Measurements from ENCODE around the gene PIBF1. TPM values are rescaled to one million over a fixed set of nuclear protein-coding genes. Genes with fewer than 3 reads are reported as not detected.
"Not testable (repeated sequence)": the region's sequence is repeated elsewhere in the genome, so short reads cannot be mapped to it uniquely, and the experiment has no call there.

Gene PIBF1
- total RNA-seq, 2 donors from 2014 or later: 20.7 to 27.7 TPM

DNA sequence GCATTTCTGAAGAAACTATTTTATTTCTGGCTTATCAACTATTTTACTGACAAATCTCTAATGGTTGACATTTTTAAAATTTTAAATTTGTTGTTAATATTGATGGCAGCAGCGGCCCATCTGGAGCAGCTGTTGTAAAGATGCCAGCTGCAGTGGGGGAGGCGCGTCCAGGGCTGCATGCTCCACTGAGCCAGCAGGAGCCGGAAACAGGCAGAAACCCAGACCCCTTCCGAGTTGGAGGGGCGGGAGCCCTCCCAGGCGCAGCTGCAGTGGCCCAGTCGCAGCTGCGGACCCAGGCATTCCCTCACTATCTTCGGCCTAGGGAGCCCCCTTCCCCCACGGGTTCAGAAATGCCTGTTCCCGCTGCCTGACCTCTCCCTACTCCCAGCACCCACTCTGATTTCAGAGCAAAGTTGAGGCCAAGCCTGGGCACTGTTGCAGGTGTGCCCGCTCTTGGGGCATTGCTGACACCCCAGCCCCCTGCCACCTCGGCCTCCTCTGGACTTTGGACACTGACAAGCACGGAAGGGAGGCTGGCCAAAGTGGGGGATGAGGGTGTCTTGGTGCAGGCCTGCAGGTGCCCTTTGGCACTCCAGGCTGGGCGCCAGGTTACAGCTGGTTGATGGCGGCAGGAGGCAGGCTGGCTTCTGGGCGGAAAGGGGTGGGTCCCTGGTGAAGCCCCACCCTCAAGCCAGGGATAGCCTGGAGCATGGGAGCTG lies 69.2 kb downstream of the PIBF1 start:
- ATAC-seq (replicated peaks): no peak
- Mint-ChIP-seq H3K9me3 (no peaks in the 10 kb centered on the region), H3K27ac (no peak overlapping the region), H3K27me3 (no peaks in the 10 kb centered on the region), H3K4me1 (no peaks in the 10 kb centered on the region), H3K36me3 (ENCODE audit: low read depth) (peaks cover 79% of the 10 kb centered on the region), H3K4me3 (no peak overlapping the region)

- no peaks in the 10 kb centered on the region for H3K4me1 Mint-ChIP-seq
- ATAC-seq (replicated peaks): no peak
- no peaks in the 10 kb centered on the region for H3K9me3 Mint-ChIP-seq
- no peak overlapping the region for H3K27ac Mint-ChIP-seq
- H3K36me3 Mint-ChIP-seq (ENCODE audit: low read depth): peaks cover 77% of the 10 kb centered on the region
- H3K4me3 Mint-ChIP-seq: no peak overlapping the region
- H3K27me3 Mint-ChIP-seq: no peaks in the 10 kb centered on the region
Measured at GRCh38 chr13:72851678-72852014, 69.7 kb downstream of the PIBF1 start.

GRCh38 chr13:72852207-72852606 lies 70.3 kb downstream of the PIBF1 start:
- Mint-ChIP-seq H3K9me3 (no peaks in the 10 kb centered on the region), H3K4me1 (no peaks in the 10 kb centered on the region), H3K36me3 (ENCODE audit: low read depth) (peaks cover 76% of the 10 kb centered on the region), H3K27me3 (no peaks in the 10 kb centered on the region), H3K4me3 (no peak overlapping the region), H3K27ac (no peak overlapping the region)
- ATAC-seq (replicated peaks): no peak

GRCh38 chr13:72853000-72853399 lies 71.1 kb downstream of the PIBF1 start:
- no peaks in the 10 kb centered on the region for H3K9me3 Mint-ChIP-seq
- no peak overlapping the region for H3K27ac Mint-ChIP-seq
- no peaks in the 10 kb centered on the region for H3K4me1 Mint-ChIP-seq
- no peak for ATAC-seq (replicated peaks)
- no peak overlapping the region for H3K4me3 Mint-ChIP-seq
- H3K36me3 Mint-ChIP-seq (ENCODE audit: low read depth): peaks cover 68% of the 10 kb centered on the region
- no peaks in the 10 kb centered on the region for H3K27me3 Mint-ChIP-seq

DNA sequence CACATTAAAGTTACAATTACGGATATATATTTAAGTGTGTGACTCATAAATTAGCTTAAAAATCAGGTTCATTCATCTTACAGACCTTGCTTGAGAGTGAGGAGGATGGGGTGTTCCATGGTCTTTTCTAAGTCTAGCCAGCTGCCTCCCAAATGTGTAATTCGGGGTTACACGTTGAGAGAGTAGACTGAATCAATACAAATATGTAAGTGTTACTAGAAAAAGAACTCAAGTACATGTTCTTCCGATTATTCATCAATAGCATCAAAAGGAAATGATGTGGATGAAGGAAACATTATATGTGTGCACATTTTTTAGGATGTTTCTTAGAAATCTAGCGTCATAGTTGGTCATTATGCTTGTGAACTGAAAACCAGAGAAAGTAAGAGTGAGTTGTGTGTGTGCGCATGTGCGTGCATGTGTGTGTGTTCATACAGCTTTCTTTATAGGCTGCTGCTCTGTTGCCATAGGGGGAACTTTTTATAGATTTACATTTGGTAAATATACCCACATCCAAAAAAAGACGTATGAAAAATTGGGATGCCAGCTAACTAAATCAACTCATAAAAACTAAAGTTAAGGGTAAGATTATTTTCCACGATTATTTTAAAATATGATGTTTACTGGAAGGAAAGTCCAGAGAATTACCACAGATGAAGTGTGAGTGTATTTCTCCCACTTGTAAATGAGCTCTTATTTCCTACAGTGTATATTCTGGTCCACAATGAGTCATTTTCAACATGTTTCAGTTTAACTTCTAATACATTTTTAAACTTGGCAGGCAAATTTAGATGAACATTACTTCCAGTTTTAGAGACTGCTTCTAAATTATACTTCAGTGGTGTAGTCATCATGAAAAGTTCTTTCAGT lies 82.4 kb downstream of the PIBF1 start:
- Mint-ChIP-seq H3K9me3 (no peaks in the 10 kb centered on the region), H3K4me3 (peak overlapping the region; percentile 55), H3K27ac (peak overlapping the region; percentile 75), H3K27me3 (no peaks in the 10 kb centered on the region), H3K36me3 (ENCODE audit: low read depth) (peaks cover 48% of the 10 kb centered on the region), H3K4me1 (peaks cover 11% of the 10 kb centered on the region)
- ATAC-seq (replicated peaks): peak; percentile 90

GRCh38 chr13:72868229-72868628 lies 86.3 kb downstream of the PIBF1 start:
- Mint-ChIP-seq H3K4me1 (peaks cover 11% of the 10 kb centered on the region), H3K27ac (no peak overlapping the region), H3K27me3 (no peaks in the 10 kb centered on the region), H3K9me3 (no peaks in the 10 kb centered on the region), H3K4me3 (no peak overlapping the region), H3K36me3 (ENCODE audit: low read depth) (peaks cover 49% of the 10 kb centered on the region)
- ATAC-seq (replicated peaks): no peak

GRCh38 chr13:72875233-72875632 lies 93.3 kb downstream of the PIBF1 start:
- Mint-ChIP-seq H3K27me3 (no peaks in the 10 kb centered on the region), H3K36me3 (ENCODE audit: low read depth) (peaks cover 63% of the 10 kb centered on the region), H3K4me1 (peaks cover 4% of the 10 kb centered on the region), H3K27ac (peak overlapping the region; percentile 22), H3K9me3 (peaks cover 5% of the 10 kb centered on the region), H3K4me3 (no peak overlapping the region)
- peak; percentile 52 for ATAC-seq (replicated peaks)

DNA sequence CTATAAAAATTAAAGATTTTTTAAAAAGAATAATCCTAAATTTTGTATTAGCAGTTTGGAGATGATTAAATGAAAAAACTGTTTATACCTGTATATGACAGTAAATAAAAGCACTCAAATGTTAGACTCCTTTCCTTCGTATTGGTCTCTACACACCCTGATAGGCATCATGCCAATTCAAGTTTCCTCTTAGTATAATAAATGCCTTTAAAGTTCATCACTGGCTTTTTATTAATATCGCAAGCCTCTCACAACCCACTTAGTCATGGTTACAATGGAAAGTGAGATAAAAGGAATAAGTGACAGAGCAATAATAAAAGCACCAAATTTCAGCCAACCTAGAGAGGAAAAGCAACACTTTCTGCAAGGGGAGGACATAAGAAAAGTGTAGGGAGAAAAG lies 102.2 kb downstream of the PIBF1 start:
- H3K36me3 Mint-ChIP-seq (ENCODE audit: low read depth): peaks cover 25% of the 10 kb centered on the region
- H3K27ac Mint-ChIP-seq: no peak overlapping the region
- H3K4me3 Mint-ChIP-seq: no peak overlapping the region
- H3K9me3 Mint-ChIP-seq: no peaks in the 10 kb centered on the region
- no peaks in the 10 kb centered on the region for H3K4me1 Mint-ChIP-seq
- ATAC-seq (replicated peaks): no peak
- H3K27me3 Mint-ChIP-seq: no peaks in the 10 kb centered on the region

DNA sequence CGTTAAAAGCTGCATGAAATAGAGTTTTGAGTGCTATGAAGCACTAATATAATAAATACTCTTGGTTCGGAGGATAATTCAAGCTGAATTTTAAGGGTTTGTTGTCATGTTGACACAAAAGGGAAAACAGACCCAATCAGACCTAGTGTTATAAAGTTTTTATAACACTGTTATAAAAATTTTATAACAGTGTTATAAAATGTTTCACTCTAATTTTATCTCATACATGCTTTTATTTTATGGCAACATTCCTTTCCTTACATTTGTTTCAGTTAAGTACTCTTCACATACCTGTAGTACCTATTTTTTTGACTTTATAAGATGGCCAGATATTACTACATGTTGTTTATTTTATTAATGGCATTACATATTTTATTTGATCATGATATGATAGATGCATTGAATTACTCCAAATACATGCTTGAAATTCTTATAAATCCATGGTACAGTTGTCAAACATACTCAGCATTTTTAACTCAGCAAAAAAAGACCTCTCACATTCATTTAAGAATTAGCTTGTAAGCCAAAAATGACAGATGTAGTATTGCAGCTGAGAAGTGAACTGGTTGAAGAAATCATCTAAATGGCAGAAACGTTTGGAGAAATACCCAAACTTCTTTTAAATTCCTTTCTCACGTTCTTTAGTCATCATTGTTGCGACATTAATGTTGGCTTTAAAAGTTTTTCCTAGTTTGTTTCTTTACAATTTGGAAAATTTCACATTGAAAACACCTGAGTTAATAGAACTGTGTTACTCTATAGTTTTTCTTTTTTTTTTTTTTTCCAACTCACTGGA lies 104.5 kb downstream of the PIBF1 start:
- H3K4me1 Mint-ChIP-seq: no peaks in the 10 kb centered on the region
- peaks cover 19% of the 10 kb centered on the region for H3K36me3 Mint-ChIP-seq (ENCODE audit: low read depth)
- H3K4me3 Mint-ChIP-seq: no peak overlapping the region
- no peaks in the 10 kb centered on the region for H3K9me3 Mint-ChIP-seq
- ATAC-seq (replicated peaks): no peak
- no peaks in the 10 kb centered on the region for H3K27me3 Mint-ChIP-seq
- no peak overlapping the region for H3K27ac Mint-ChIP-seq

GRCh38 chr13:72889495-72889894 lies 107.6 kb downstream of the PIBF1 start:
- Mint-ChIP-seq H3K36me3 (ENCODE audit: low read depth) (peaks cover 19% of the 10 kb centered on the region), H3K4me3 (no peak overlapping the region), H3K4me1 (no peaks in the 10 kb centered on the region), H3K27me3 (no peaks in the 10 kb centered on the region), H3K27ac (no peak overlapping the region), H3K9me3 (no peaks in the 10 kb centered on the region)
- no peak for ATAC-seq (replicated peaks)

- H3K27ac Mint-ChIP-seq: no peak overlapping the region
- peak; percentile 50 for ATAC-seq (replicated peaks)
- H3K36me3 Mint-ChIP-seq (ENCODE audit: low read depth): peaks cover 20% of the 10 kb centered on the region
- no peak overlapping the region for H3K4me3 Mint-ChIP-seq
- no peaks in the 10 kb centered on the region for H3K27me3 Mint-ChIP-seq
- no peaks in the 10 kb centered on the region for H3K4me1 Mint-ChIP-seq
- no peaks in the 10 kb centered on the region for H3K9me3 Mint-ChIP-seq
Measured at GRCh38 chr13:72890546-72890945, 108.6 kb downstream of the PIBF1 start.

- Mint-ChIP-seq H3K27me3 (no peaks in the 10 kb centered on the region), H3K4me3 (no peak overlapping the region), H3K9me3 (no peaks in the 10 kb centered on the region), H3K27ac (no peak overlapping the region), H3K36me3 (ENCODE audit: low read depth) (peaks cover 29% of the 10 kb centered on the region), H3K4me1 (no peaks in the 10 kb centered on the region)
- ATAC-seq (replicated peaks): no peak
Measured at GRCh38 chr13:72891423-72891822, 109.5 kb downstream of the PIBF1 start.

GRCh38 chr13:72896869-72897268 lies 114.9 kb downstream of the PIBF1 start:
- Mint-ChIP-seq H3K36me3 (ENCODE audit: low read depth) (peaks cover 21% of the 10 kb centered on the region), H3K27ac (no peak overlapping the region), H3K4me3 (no peak overlapping the region), H3K4me1 (peaks cover 5% of the 10 kb centered on the region), H3K27me3 (no peaks in the 10 kb centered on the region), H3K9me3 (peaks cover 7% of the 10 kb centered on the region)
- no peak for ATAC-seq (replicated peaks)

- H3K36me3 Mint-ChIP-seq (ENCODE audit: low read depth); ATAC-seq (replicated peaks); H3K9me3 Mint-ChIP-seq; H3K27me3 Mint-ChIP-seq; H3K27ac Mint-ChIP-seq; H3K4me1 Mint-ChIP-seq; H3K4me3 Mint-ChIP-seq: not testable (repeated sequence)
Measured at GRCh38 chr13:72901546-72901945, 119.6 kb downstream of the PIBF1 start.

All from activated T-helper 17 cell treated with anti-CD3 and anti-CD28 coated beads, Interleukin-2, amount 50 U/mL, for 72 hours (primary cell).